Neuron (in vitro differentiated cells): ENCODE measurements around the gene KIF18B.

ENCODE experiments used
- H2AFZ ChIP-seq: one replicate; pipeline ENCODE4 v1.6.1; 2013; ENCODE audit warnings: low read depth, mild to moderate bottlenecking, inconsistent platforms, low read length, moderate library complexity
- H3K27me3 ChIP-seq: one replicate; pipeline ENCODE4 v1.6.1; 2013; ENCODE audit warnings: low read length; ENCODE audit not compliant: insufficient read depth
- H3K36me3 ChIP-seq: one replicate; pipeline ENCODE4 v1.6.1; 2013; ENCODE audit warnings: low read length; ENCODE audit not compliant: insufficient read depth
- H3K4me1 ChIP-seq: one replicate; pipeline ENCODE4 v1.6.1; 2013; ENCODE audit warnings: low read length; ENCODE audit not compliant: insufficient read depth
- H3K4me3 ChIP-seq: 2 replicates; pipeline ENCODE4 v1.5.1; 2013; ENCODE audit warnings: mild to moderate bottlenecking, low read length, moderate library complexity
- H3K9me3 ChIP-seq: one replicate; pipeline ENCODE4 v1.6.1; 2013; ENCODE audit warnings: low read length

The KIF18B gene

GRCh38 chr17:44906763-44907728 is 40.5 kb downstream of the KIF18B start:
- H3K27me3 ChIP-seq = peaks cover 8% of the 10 kb centered on the region
- H3K36me3 ChIP-seq = no peaks in the 10 kb centered on the region
- no peak overlapping the region for H3K4me3 ChIP-seq
- peaks cover 18% of the 10 kb centered on the region for H3K4me1 ChIP-seq
- H2AFZ ChIP-seq = no peak overlapping the region
- peaks cover 2% of the 10 kb centered on the region for H3K9me3 ChIP-seq

- H3K9me3 ChIP-seq = peaks cover 2% of the 10 kb centered on the region
- no peaks in the 10 kb centered on the region for H3K36me3 ChIP-seq
- no peak overlapping the region for H2AFZ ChIP-seq
- H3K4me3 ChIP-seq = no peak overlapping the region
- H3K27me3 ChIP-seq = peaks cover 7% of the 10 kb centered on the region
- H3K4me1 ChIP-seq = peaks cover 18% of the 10 kb centered on the region
These were observed 41.4 kb downstream of the KIF18B start for GRCh38 chr17:44906010-44906646.

GRCh38 chr17:44905006-44906000 is 42.3 kb downstream of the KIF18B start:
- Histone ChIP-seq H3K27me3 (no peaks in the 10 kb centered on the region), H3K4me1 (peaks cover 18% of the 10 kb centered on the region), H3K36me3 (no peaks in the 10 kb centered on the region), H2AFZ (no peak overlapping the region), H3K4me3 (no peak overlapping the region), H3K9me3 (no peaks in the 10 kb centered on the region)

GRCh38 chr17:44904001-44904984 is 43.3 kb downstream of the KIF18B start:
- Histone ChIP-seq H3K4me1 (peaks cover 13% of the 10 kb centered on the region), H3K9me3 (no peaks in the 10 kb centered on the region), H2AFZ (no peak overlapping the region), H3K36me3 (no peaks in the 10 kb centered on the region), H3K27me3 (no peaks in the 10 kb centered on the region), H3K4me3 (no peak overlapping the region)

- H2AFZ ChIP-seq = no peak overlapping the region
- no peaks in the 10 kb centered on the region for H3K36me3 ChIP-seq
- H3K4me3 ChIP-seq = no peak overlapping the region
- H3K9me3 ChIP-seq = no peaks in the 10 kb centered on the region
- H3K27me3 ChIP-seq = no peaks in the 10 kb centered on the region
- H3K4me1 ChIP-seq = peaks cover 13% of the 10 kb centered on the region
These were observed 44.4 kb downstream of the KIF18B start for GRCh38 chr17:44903012-44903685.

GRCh38 chr17:44902135-44902760 is 45.3 kb downstream of the KIF18B start:
- H3K36me3 ChIP-seq = no peaks in the 10 kb centered on the region
- peaks cover 17% of the 10 kb centered on the region for H3K4me1 ChIP-seq
- no peaks in the 10 kb centered on the region for H3K9me3 ChIP-seq
- no peaks in the 10 kb centered on the region for H3K27me3 ChIP-seq
- no peak overlapping the region for H3K4me3 ChIP-seq
- H2AFZ ChIP-seq = no peak overlapping the region

GRCh38 chr17:44901411-44901921 is 46.1 kb downstream of the KIF18B start:
- H3K9me3 ChIP-seq = no peaks in the 10 kb centered on the region
- H2AFZ ChIP-seq = no peak overlapping the region
- peaks cover 17% of the 10 kb centered on the region for H3K4me1 ChIP-seq
- no peak overlapping the region for H3K4me3 ChIP-seq
- H3K36me3 ChIP-seq = no peaks in the 10 kb centered on the region
- no peaks in the 10 kb centered on the region for H3K27me3 ChIP-seq

GRCh38 chr17:44900894-44901293 is 46.7 kb downstream of the KIF18B start:
- peaks cover 3% of the 10 kb centered on the region for H3K36me3 ChIP-seq
- H3K27me3 ChIP-seq = no peaks in the 10 kb centered on the region
- H2AFZ ChIP-seq = no peak overlapping the region
- no peak overlapping the region for H3K4me3 ChIP-seq
- H3K4me1 ChIP-seq = peaks cover 14% of the 10 kb centered on the region
- H3K9me3 ChIP-seq = no peaks in the 10 kb centered on the region

- no peaks in the 10 kb centered on the region for H3K9me3 ChIP-seq
- peak within 1 kb of the TSS; percentile 20 for H2AFZ ChIP-seq
- H3K4me3 ChIP-seq = peak within 1 kb of the TSS; percentile 94
- H3K27me3 ChIP-seq = no peaks in the 10 kb centered on the region
- H3K36me3 ChIP-seq = peaks cover 11% of the 10 kb centered on the region
- H3K4me1 ChIP-seq = peaks cover 9% of the 10 kb centered on the region
These were observed 48.3 kb downstream of the KIF18B start, which contains the start of gene EFTUD2 for GRCh38 chr17:44899074-44899782. TSS of gene EFTUD2 (minus strand) at chr17:44899445. CDS start at chr17:44894521, 4,924 bp downstream.

- Histone ChIP-seq H3K9me3 (no peaks in the 10 kb centered on the region), H3K4me3 (peak overlapping the region; percentile 94), H2AFZ (peak overlapping the region; percentile 20), H3K4me1 (peaks cover 9% of the 10 kb centered on the region), H3K36me3 (peaks cover 15% of the 10 kb centered on the region), H3K27me3 (no peaks in the 10 kb centered on the region)
These were observed 48.9 kb downstream of the KIF18B start for GRCh38 chr17:44898768-44899073.
